Right hindlimb (tissue), 1 donor: ENCODE measurements around the gene KIRREL3.
"Not testable (repeated sequence)": the region's sequence is repeated elsewhere in the genome, so short reads cannot be mapped to it uniquely, and the experiment has no call there.

Experiments
- DNase-seq: peaks from one replicate; pipeline ENCODE4 v3.0.0-alpha.2; 2018

The KIRREL3 gene

DNA sequence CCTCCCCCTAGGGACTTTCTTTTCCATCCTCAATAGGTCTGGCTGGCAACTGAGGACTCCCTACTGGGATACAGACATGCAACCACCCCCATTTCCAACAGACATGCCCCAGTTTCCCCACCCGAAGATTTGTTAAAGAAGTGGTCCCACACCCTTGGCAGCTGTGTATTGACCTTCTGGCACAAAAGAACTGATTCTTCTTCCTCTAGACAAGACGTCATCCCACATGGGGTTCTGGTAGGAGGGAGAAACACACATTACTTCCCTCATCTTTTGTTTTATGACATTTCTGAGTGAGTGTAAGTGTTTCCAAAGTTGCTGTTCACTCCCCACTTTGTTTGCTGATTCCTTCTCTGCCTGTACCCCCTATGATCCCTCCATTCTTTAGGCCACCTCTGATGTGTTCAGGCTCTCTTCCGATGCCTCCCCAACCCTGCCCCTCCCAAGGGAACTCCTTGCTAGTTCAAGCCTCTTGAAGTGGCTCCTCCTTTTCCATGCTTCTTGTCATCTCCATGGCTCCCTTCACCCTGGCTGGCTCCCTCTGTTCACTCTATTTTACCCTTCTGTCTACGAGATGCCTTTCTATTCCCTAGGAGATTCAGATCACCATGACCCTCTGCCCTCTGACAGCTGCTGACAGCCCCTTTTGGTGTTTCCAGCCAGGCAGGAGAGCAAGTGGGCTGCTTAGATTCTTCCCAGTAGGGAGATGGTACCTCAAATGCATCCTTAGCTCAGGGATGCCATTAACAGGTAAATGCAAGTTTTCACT is 4.3 kb downstream of the KIRREL3 start:
- no peak for DNase-seq

DNA sequence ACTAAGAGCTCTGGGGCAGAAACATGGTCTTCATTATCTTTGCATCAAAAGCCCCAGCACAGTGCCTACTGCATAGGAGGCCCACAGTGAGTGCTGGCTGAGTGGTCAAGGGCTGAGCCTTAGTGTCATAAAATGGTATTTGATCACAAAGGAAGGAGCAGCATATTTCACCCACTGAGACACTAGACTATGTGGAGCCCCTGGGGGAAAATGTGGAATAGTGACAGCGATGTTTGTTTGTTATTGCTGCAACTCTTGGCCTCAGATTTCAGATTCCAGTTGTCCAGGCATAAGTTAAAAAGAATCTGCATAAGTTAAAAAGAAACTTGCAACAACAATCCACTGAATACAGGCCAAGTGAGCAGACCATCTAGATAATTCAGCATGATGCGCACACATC is 7.0 kb downstream of the KIRREL3 start:
- no peak for DNase-seq

DNA sequence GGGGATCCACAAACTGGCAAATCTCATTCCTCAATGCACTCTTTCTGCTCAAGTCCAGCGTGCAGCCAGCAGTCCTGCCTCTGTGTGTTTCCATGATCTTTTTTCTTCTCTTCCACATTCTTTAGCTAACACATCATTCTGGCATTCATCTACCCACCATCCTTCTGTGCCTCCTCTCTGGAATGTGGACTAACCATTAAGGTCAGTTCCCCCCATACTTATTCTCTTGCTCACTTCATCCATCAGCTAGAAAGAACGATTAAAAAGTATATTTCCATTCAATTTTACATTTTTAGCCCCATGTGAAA is 7.8 kb downstream of the KIRREL3 start:
- DNase-seq = no peak

DNA sequence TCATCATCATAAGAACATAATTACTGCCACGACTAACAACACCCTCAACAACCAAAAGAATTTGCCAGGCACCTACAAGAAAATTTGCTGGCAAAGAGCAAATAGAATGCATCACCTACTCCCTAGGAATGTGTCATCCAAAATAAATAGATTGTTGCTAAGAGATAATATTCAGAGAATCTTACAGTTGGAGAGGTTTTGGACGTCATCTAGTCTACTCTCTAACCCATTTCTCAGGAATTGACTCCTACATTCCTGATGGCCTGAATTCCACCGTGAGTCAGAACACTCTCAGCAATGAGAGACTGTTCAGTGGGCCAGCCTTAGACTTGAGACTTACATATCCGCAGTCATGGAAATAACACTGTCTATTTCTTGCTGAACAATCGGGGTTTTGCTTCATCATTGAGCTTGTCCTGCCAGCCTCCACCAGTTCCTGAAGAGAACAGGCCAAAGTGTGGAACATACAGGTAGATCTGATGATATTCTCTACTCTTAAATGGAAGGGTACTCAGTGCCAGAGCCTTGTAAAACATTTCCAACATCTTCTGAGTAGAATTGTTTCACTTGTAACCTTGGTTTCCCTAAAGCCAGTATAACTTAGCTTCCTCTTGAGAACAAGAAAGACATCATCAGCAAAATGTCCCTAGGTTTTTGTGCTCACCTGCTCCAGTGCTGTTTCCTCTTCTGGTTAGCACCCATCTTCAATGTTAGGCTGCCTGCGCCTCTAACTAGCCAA is 8.3 kb downstream of the KIRREL3 start:
- no peak for DNase-seq

DNA sequence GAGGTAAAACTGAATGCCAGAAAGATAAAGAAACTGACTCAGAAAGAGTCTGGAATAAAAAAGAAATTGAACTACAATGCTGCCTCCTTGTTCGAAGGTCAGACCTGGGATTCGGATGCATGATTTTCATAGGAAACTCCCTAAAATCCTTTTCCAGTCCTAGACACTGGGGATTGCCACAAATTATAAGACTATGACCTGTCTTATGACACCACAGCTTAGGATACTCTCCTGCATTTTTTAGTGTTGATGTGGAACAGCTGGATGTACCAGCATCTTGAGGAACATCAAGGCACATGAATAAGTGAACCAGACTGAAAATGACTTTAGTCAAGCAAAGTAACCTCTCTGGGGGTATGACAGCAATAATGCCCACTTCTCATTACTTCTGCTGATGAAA is 9.0 kb downstream of the KIRREL3 start:
- no peak for DNase-seq

DNA sequence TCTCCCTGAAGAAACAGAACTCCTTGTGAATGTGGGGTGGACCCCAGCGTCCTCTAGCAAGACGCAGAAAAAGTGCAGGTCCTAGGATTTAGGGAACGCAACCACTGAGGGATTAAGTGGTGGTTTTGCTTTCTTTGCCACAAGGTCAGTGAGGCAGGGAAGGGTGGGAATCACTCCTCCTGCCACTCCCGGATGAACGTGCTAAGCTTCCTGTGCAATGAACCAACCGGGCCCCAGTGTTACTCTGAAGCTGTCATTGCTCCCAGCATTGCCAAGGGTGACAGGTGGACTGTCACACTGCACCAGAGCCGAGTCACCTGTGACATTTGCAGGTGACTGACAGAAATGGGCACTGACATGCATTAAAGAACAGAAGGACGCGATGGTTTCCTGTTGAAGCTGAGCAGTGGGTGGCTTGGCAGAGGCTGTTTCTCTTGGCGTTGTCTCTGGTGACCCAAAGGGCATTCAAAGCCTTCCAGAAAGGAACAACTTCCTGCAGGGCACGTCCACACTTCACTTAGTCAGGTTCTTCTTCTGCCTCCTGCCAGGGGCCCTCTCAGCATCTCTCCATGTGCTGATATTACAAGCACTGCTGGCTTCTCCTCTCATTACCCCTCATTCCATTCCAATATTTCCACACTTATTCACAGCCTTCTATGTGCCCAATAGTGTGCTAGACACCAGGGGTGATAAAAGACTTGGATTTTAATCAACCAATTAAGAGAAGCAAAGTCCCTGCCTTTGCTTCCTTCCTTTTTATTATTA is 9.7 kb downstream of the KIRREL3 start:
- no peak for DNase-seq

DNA sequence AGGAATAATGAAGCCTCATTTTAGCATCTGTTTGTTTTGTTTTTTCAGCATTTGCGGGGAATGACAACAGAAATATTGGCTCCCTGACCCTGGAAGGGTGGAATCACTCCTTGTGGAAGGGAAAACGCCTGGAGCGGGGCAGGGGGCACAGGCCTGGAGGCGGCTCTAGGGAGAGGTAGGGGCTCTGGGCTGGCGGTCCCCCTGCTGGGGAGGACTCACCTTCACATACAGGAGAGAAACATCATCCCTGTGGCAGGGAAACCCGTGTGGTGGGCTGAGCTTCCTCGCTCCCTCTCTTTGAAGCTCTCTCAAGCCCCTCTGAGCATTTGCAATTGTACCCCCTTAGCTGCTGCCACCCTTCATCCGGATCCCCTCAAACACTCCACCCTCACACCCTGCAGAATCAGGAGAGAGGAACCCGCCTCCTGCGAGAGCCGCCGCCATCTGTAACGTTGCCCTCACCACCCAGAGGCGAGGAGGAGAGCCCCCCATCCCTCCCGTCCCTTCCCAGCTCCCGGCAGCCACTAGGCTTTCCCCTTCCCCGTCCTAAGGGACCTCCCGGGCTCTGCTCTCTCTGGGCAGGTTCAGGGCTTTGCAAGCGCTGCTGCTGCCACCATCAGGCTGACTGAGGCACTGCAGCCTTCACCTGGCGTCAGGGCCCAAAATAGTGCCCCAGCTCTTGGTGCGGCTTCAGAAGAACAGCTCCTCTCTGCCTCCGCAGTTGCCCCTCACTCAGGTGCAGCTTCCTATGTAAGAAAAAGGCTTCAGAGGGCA is 10.4 kb downstream of the KIRREL3 start:
- DNase-seq = peak; percentile 81

DNA sequence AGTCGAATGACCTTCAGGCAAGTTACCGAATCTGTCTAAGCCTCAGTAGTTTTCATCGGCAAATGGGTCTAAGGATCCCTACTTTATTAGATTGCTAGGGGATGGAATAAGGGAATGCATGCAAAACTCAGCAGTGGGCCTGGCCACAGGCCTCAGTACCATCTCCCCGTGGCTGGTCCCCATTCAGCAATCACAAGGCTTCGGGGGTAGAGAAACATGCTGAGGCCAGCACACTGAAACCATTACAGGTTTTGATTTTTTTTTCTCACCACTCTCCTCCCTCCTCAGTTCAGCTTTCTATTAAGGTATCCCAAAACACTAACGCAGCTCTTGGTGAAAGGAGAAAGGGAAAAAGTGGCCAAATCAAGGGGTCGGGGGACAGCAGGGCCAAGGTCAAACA is 11.9 kb downstream of the KIRREL3 start:
- no peak for DNase-seq

DNA sequence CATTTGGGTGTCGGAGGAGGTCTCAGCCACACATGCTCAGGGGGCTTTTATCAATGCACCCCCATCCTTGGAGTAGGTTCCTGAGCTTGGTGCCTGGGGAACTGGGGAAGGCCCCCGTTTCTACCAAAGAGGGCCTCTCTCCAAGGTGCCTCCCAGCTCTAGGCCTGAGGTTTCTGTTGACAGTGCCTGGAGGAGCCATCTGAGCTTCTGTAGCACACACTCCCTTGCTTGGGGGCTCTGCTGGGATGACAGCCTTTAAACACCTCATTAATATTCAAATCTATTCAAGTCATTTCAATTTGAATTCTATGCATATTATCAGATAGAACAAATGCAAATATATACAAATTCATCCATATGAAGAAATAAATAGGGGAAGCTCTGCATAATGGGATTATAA is 18.9 kb downstream of the KIRREL3 start:
- no peak for DNase-seq

DNA sequence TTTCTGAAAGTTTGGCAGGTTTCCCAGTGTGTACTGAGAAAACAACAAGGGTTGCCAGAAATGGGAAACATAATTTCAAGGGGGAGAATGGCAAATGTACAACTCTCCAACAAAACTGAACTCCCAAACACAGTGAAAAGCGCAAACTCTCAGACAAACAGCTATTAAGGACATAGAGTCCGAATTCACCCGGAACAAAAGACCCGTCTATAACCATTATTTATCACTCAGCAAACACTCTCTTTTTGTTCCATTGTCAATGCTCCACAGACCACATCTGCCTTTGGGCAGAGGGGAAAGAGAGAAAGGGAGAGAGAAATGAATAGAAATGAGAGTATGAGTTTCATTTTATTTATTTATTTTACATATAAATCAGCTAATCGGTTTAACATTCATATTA is 21.7 kb downstream of the KIRREL3 start:
- no peak for DNase-seq

DNA sequence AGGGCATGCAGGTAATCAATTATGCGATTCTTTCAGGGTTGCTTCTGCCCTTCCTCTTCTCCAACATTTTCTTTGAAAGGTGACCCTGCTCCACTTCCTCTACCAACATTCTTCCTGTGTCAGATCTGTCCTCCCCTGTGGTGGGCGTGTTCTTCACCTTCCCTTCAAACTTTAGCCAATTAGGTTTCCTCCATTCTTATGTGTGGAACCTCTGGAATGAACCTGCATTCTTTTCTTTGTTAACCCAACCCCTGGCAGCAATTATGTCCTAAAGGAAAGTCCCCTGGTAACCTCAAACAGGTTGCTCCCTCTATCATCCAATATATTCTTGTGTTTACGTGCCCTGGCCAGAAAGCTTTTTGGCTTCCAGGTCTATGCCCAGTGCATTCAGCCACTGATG is 22.4 kb downstream of the KIRREL3 start:
- no peak for DNase-seq

DNA sequence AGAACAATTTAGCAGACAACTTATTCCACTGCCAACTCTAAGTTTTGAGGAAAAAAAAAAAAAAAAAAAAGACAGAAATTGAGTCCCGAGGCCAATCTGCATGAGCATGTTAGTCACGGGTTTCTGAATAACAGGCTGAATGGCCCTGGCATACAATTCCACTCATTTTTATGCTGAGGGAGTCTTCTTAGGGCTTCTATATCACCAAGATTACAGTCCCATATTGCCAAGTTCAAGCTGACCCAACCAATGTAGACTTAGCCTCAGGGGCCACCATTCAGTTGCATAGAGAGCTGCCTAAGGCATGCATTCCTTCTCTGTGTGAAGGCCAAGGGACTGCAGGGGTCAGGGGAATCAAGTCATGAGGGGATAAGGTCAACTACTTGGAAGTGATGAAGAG is 27.5 kb downstream of the KIRREL3 start:
- no peak for DNase-seq

DNA sequence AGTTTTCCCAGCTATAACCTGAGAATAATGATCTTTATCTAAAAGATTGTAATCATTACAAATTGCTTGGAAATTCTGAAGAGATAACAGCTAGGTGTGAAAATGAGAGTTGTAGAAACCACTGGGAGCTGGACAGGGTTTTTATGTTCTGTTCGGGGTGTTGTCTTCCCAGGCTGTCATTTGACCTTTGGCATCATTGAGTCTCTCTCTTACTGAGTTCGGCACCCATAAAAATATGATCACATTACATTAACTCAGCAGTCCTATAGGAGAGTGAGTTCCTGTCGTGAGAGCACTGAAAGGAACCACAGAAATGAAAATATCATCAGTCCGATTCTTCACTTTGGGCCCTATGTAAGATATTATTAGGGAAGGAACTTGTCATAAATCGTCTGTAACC is 29.3 kb downstream of the KIRREL3 start:
- DNase-seq = no peak

DNA sequence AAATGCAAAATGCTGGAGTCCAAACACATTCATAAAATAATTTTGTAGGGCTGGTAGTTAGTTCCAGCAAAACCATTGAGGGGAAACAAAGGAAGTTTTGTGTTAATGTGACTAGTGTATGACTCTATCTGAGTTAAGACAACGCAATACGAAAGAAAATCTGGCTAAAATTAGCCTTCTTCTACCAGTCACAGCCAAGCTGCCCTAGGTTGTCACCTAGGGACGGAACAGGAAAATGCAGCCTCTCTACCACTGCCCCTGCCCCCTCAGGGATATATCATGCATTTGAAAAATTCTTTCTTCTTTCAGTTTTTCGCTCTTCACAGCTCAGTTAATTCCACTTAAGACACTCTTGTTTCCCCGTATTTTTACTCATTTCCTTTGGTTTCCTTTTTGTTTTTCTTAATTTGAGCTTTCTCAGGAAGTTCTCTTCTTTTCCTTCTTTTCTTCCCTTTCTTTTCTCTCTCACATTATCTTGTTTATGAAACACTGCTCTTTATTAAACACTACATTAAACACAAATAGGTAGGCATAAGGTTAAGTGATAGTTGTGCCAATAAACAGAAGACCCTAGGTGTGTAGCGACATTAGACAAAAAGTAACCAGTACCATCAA is 30.6 kb downstream of the KIRREL3 start:
- DNase-seq = no peak

DNA sequence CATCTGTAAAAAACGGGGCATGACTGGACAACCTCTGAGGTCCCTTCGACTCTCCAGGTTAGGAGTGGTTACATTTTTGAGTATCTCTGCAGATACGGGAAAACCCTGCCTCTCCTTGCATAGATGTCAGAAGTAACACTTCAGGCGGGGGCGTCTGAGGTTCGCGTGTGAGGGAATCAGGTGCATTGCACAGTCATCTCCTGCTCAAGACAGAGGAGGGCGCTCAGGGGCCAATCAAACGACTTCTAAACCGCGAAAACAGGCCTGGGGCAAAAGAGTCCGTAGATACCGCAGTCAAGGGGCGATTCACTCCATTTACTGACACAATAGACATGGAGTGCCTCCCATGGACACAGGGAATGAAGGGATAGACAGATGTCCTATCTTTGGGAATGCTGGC is 31.7 kb downstream of the KIRREL3 start:
- no peak for DNase-seq

DNA sequence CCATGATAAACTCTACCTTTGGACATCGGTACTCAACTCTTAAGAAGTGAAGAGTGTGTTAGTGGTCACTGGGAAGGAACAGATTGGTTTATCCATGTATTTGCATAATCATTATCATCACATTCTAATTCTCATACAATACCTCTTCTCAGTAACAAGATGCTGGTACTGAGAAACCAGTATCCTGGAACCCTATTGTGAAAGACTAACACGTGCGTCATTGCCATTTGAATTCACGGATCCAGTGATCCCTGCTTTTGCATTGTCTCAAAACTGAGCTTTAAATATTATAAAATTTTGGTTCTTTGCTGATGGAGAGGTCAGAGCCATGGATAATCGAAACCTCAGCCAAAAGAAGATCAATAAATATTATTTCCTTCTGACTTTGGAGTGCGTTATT is 35.2 kb downstream of the KIRREL3 start:
- DNase-seq = no peak

DNA sequence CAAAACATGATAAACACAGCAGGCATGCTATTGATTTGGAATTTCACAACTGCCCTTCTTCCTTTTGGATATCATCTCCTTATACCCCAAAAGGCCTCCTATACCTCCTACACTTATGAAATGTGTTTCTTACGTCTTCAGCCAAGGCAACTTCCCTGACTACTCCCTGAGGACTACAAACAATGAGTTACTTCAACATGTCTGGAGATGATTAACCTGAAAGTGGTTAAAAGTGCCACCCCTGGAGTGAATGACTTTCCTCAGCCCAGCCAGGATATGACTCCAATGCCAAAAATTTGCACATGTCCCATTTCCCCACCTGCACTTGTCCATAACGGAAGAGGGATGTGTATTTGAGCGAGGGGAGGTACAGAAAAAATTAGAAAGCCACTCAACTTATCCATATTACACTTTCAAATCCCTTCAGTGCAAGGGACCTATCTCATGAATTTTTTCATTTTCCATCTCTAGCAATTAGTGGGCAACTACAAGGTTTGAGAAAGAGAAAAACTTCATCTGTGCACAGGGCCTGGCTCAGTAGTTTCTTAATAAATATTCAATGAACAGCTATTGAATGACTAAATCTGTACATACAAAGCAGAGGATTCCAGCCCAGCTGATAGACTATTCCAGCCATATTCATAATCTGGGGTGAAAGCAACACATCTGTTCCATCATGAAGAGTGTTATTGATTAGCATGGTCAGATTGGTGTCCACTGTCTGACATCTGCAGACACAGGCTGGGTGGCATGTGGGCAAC is 36.8 kb downstream of the KIRREL3 start:
- DNase-seq = no peak

DNA sequence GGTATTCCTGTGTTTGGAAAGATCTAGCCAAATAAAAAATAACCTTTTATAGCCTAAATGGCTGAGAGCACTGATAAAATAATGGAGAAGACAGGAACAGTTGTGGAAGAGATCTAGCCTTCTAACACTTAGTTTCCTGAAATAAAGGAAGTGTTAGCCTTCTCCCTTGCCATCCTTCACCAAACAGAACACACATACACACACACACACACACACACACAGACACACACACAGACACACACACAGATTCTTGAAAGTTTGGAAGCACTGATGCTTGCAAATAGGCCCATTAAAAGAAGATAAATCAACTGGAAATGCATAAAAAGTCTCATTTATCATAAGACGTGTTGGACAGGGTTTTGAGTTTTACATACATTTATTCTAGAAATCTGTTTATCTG is 37.5 kb downstream of the KIRREL3 start:
- DNase-seq = no peak

DNA sequence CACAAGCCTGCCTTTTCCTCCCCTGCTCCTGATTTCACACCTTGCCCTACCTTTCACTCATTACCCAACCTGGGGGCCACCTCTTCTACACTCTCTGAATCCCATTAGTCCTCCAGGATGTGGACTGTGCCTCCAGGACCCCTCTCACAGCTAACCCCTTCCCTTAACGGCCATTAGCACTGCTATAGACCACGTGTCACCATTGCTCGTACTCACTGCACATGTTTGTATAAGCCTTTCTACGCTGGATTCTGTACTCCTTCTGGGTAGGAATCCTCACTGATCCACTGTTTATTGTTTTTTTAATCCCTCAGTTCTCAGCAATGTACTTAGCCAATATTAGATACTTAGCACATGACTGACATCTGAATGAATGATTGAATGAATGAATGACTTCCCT is 40.9 kb downstream of the KIRREL3 start:
- DNase-seq = no peak

DNA sequence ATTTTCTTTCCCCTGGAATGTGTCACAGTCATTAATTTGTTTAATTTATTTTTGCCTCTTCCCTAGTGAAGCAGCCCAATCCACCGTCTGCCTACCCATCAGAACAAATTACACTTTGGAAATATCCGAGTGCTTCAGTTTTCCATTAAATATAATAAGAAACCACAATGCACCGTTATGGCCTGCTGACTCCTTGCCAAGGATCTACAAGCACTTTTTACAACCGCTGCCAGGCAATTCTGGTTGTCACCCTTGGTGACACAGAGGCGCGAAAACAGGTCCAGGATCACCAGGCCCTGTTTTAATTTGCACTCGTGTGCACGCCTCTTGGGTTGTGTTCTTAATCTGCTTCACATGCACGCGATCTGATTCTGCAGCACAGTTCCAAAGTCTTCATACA is 43.9 kb downstream of the KIRREL3 start:
- no peak for DNase-seq

DNA sequence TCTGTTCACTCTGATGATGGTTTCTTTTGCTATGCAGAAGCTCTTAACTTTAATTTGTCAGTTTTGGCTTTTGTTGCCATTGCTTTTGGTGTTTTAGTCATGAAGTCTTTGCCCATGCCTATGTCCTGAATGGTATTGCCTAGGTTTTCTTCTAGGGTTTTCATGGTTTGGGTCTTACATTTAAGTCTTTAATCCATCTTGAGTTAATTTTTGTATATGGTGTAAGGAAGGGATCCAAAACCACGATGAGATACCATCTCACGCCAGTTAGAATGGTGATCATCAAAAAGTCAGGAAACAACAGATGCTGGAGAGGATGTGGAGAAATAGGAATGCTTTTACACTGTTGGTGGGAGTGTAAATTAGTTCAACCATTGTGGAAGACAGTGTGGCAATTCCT is 48.0 kb downstream of the KIRREL3 start:
- not testable (repeated sequence) for DNase-seq

DNA sequence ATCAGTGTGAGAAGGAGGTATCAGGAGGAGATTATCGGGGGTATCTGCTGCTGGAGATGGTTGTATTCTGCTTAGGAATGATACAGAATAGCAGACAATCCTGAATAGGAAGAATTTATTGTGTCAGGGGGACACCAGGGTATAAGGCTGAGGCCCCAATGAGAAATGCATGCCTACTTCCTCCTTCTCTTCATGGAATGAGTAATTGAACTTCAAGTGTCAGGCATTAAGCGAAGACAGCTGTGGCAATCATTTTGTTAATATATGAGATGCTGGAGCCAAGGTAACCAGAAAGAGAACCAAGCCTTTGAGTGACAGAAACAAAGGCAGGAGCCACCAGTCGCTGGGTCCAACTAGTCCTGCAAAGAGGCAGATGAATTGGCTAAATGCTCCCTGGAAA is 49.1 kb downstream of the KIRREL3 start:
- no peak for DNase-seq
